GM12801 (cell line): ENCODE measurements around the gene LAMC1.

Experiments
- TF ChIP-seq, protein P1 (sequence below): IDR thresholded peaks from one replicate; pipeline ENCODE4 v1.5.1; 2011; ENCODE audit warnings: control low read depth; ENCODE audit not compliant: insufficient read length; ENCODE audit errors: extremely low read depth

The LAMC1 gene

DNA sequence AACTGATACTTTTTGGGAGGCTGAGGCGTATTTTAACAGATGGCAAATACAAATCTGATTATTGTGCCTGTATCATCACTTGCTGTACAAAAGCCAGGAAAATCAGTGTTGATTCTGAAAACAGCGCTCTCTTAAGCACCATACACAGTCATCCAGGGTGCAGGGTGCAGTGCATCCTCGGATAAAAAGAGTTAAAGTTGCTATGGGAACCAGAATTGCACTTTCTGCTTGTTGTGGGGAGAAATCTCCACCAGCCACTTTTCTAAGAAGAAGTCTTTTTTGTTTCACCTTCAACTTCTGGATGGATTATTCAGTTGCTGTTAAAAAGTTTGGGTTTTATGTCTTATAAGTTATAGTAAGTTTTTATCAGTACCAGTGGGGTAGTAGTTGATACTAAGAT is 3.8 kb downstream of the LAMC1 start:
- TF ChIP-seq, protein P1, sequence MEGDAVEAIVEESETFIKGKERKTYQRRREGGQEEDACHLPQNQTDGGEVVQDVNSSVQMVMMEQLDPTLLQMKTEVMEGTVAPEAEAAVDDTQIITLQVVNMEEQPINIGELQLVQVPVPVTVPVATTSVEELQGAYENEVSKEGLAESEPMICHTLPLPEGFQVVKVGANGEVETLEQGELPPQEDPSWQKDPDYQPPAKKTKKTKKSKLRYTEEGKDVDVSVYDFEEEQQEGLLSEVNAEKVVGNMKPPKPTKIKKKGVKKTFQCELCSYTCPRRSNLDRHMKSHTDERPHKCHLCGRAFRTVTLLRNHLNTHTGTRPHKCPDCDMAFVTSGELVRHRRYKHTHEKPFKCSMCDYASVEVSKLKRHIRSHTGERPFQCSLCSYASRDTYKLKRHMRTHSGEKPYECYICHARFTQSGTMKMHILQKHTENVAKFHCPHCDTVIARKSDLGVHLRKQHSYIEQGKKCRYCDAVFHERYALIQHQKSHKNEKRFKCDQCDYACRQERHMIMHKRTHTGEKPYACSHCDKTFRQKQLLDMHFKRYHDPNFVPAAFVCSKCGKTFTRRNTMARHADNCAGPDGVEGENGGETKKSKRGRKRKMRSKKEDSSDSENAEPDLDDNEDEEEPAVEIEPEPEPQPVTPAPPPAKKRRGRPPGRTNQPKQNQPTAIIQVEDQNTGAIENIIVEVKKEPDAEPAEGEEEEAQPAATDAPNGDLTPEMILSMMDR = no peak

DNA sequence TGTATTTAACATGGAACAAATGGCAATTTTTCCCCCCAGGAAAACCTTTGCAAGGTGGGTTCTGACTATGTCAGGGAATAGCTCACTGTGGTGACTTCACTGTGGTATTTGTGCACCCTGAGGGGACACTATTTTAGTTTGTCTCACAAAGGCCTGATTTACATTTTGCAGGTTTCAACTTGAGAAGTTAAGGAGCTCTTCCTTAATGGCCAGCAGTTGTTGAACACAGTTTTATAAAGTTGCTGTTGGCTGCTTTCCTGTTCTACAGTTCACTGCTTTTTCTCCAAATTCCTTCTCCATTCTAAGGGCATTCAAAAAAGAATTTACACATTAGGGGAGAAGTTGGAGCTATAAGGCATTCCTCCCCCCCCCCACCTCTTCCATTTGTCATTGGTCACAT is 4.6 kb downstream of the LAMC1 start:
- TF ChIP-seq, protein P1 = no peak

DNA sequence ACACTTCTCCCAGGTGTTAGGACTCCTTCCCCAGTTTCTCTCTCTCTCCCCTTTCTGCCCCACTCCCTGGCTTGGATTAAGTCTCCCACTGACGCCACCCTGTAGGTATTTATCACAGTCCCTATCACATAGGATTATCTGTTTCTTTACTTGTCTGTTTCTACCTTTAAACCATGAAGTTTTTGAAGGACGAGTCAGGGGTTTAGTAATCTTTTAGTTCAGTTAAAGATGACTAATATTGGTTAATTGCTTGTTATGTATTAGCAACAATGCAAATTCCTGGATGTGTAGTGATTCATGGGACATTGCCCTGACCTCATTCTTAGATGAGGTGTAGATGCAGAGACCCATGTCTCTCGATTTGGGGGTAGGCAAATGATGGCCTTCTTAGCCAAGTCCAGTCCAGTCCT is 6.4 kb downstream of the LAMC1 start:
- TF ChIP-seq, protein P1 = no peak

DNA sequence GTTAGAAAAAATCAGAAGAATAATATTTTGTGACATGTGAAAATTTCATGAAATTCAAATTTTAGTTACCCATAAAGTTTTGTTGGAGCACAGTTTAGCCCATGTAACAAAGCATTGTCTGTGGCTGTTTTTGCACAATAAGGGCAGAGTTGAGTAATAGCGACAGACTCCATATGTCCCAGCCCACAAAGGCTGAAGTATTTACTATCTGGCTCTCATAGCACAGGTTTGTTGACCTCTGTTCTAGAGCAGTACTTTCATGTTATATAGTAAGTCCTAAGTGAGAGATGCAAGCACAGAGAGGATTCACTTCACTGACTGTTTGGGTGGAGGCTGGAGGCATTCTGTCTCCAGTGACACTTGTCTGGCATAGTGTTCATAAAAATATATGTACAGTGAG is 6.8 kb downstream of the LAMC1 start:
- TF ChIP-seq, protein P1 = no peak

DNA sequence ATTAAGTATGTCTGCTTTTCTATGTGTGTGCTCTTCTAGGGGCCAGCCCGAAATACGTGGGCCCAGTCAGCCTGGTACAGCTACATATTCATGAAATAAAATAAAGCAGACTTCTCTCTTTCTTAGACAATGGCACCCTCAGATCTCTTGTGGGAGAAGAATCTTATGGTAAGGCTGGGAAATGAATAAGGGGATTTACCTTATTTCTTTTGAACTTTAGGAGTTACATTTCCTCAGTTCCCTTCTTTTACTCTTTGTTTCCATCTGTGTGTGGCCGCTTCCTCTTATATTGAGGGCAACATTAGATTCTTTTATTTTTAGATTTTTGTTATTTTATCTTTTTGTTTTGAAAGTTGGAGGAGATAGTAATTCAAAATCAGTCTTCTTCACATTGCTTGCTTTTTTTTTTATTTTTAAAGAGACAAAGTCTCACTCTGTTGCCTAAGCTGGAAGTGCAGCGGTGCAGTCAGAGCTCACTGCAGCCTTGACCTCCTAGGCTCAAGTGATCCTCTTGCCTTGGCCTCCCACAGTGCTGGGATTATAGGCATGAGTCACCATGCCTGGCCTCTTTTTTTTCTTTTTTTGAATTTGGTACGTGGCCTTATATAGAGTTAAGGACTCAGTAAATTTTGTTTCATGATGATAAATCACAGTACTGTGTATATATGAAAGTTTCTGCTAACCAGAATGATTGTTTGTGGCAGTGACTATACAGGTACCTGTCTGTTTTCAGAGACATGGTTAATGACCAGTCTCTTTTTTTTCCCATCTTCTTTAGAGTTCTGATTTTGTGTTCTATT is 9.1 kb downstream of the LAMC1 start:
- TF ChIP-seq, protein P1 = no peak

DNA sequence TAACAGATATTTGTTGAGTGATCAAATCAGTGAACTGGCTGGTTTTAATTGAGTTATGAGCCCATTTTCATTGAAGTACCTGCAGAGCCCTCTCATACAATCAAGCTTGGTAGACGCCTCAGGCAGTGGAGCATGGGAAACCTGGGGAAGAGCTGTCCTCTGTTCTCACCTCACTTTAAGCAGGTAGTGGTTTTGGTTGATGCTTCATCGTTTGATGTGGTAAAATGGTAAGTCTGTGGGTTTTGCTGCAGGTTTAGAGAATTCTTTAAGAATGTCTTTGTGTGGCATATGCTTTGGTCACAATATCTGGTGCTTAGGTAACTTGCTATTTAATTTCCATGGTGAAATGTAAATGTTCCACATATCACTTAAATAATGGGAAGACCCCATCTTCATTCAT is 10.0 kb downstream of the LAMC1 start:
- TF ChIP-seq, protein P1 = no peak

DNA sequence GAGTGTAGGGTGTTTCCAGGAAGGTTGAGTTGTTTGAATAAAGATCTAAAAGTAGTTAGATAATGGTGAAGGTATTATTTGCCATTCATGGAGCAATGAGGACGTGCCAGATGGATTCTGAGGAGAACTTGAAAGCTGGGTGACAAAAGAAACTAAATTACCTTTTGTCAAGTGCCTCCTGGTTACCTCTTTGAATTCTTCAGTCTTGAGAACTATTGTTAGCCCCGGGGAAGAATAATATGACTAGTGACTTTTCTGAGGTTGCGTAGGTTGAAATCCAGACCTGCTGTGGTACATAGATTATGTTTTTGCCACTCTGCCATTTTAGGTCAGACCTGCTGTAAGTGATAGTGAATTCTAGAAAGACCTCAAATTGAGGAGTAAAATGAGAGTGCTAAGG is 11.5 kb downstream of the LAMC1 start:
- TF ChIP-seq, protein P1 = no peak
